HFFc6 (cell line): ENCODE data around the gene EXOC6B. TPM values are rescaled to one million over a fixed set of nuclear protein-coding genes. Genes with fewer than 3 reads are reported as not detected.
A peak's percentile ranks its signal among the peaks of the same experiment; 100 is the strongest.

Experiments
- DNase-seq: peaks from one replicate; pipeline ENCODE4 v3.0.0-alpha.2; 2018
- H3K27ac Mint-ChIP-seq: 2 replicates; pipeline ENCODE4 v1.8.0; 2020; ENCODE audit warnings: mild to moderate bottlenecking, mixed read lengths
- H3K27me3 Mint-ChIP-seq: 2 replicates; pipeline ENCODE4 v1.8.0; 2021; ENCODE audit warnings: mild to moderate bottlenecking, moderate library complexity, mixed read lengths; ENCODE audit not compliant: insufficient read depth
- H3K36me3 Mint-ChIP-seq: 2 replicates; pipeline ENCODE4 v1.8.0; 2021; ENCODE audit warnings: low read depth, mixed read lengths
- H3K4me1 Mint-ChIP-seq: 2 replicates; pipeline ENCODE4 v1.8.0; 2020; ENCODE audit warnings: low read depth, mixed read lengths
- H3K4me3 Mint-ChIP-seq: 2 replicates; pipeline ENCODE4 v1.8.0; 2020; ENCODE audit warnings: mild to moderate bottlenecking, moderate library complexity, mixed read lengths
- H3K9me3 Mint-ChIP-seq: 2 replicates; pipeline ENCODE4 v1.8.0; 2020; ENCODE audit warnings: mild to moderate bottlenecking, mixed read lengths
- CTCF ChIP-seq: fragments of 200-600 bp; sonication (generic); IDR thresholded peaks from 2 replicates; pipeline ENCODE4 v1.5.0; 2021; ENCODE audit warnings: antibody characterized with exemption, mild to moderate bottlenecking
- total RNA-seq, 6 experiments: library from RNA; stranded (reverse); fragmentation: NEBNext Ultra II Directional; extraction: Animal tissue kit (Norgen Biotek cat#: 25700); gene quantifications; 2 replicates in 1 of 6; 3 replicates in 5 of 6; pipeline ENCODE4 v1.2.3, GENCODE V29; 2021

EXOC6B gene
- total RNA-seq, 6 experiments from 2014 or later = 24.8 to 33.0 (median 27.4) TPM

- DNase-seq = no peak
- TF ChIP-seq CTCF = no peak
- Mint-ChIP-seq H3K9me3 (no peaks in the 10 kb centered on the region), H3K27me3 (peaks cover 6% of the 10 kb centered on the region), H3K4me3 (no peak overlapping the region), H3K27ac (no peak overlapping the region), H3K36me3 (no peaks in the 10 kb centered on the region; the same call in 1 of the 2 replicates), H3K4me1 (peaks cover 27% of the 10 kb centered on the region)
Measured at GRCh38 chr2:72233211-72233610, 592.6 kb downstream of the EXOC6B start.

- H3K9me3 Mint-ChIP-seq = peaks cover 4% of the 10 kb centered on the region; the same call in 1 of the 2 replicates
- peak overlapping the region; percentile 81 for H3K27ac Mint-ChIP-seq
- peaks cover 5% of the 10 kb centered on the region; the same call in 1 of the 2 replicates for H3K27me3 Mint-ChIP-seq
- no peaks in the 10 kb centered on the region; the same call in 1 of the 2 replicates for H3K36me3 Mint-ChIP-seq
- peaks cover 26% of the 10 kb centered on the region for H3K4me1 Mint-ChIP-seq
- no peak overlapping the region; the same call in 1 of the 2 replicates for H3K4me3 Mint-ChIP-seq
- no peak for TF ChIP-seq CTCF
- DNase-seq = peak; percentile 57
Measured at GRCh38 chr2:72222829-72223564, 602.8 kb downstream of the EXOC6B start.

- no peak overlapping the region for H3K4me3 Mint-ChIP-seq
- peak; percentile 50 for TF ChIP-seq CTCF
- peaks cover 5% of the 10 kb centered on the region; the same call in 1 of the 2 replicates for H3K27me3 Mint-ChIP-seq
- H3K27ac Mint-ChIP-seq = no peak overlapping the region
- DNase-seq = no peak
- peaks cover 29% of the 10 kb centered on the region for H3K4me1 Mint-ChIP-seq
- no peaks in the 10 kb centered on the region for H3K36me3 Mint-ChIP-seq
- H3K9me3 Mint-ChIP-seq = no peaks in the 10 kb centered on the region
Measured at GRCh38 chr2:72220170-72220569, 605.7 kb downstream of the EXOC6B start.

GRCh38 chr2:72214429-72215143, 611.2 kb downstream of the EXOC6B start:
- H3K4me3 Mint-ChIP-seq = peak overlapping the region; percentile 52
- no peaks in the 10 kb centered on the region for H3K9me3 Mint-ChIP-seq
- TF ChIP-seq CTCF = no peak
- peaks cover 35% of the 10 kb centered on the region for H3K4me1 Mint-ChIP-seq
- peak; percentile 60 for DNase-seq
- peaks cover 4% of the 10 kb centered on the region for H3K27me3 Mint-ChIP-seq
- no peaks in the 10 kb centered on the region for H3K36me3 Mint-ChIP-seq
- H3K27ac Mint-ChIP-seq = peak overlapping the region; percentile 57

GRCh38 chr2:72212486-72212855, 613.4 kb downstream of the EXOC6B start:
- no peak for DNase-seq
- peaks cover 2% of the 10 kb centered on the region for H3K27me3 Mint-ChIP-seq
- H3K9me3 Mint-ChIP-seq = no peaks in the 10 kb centered on the region
- H3K36me3 Mint-ChIP-seq = no peaks in the 10 kb centered on the region
- TF ChIP-seq CTCF = no peak
- no peak overlapping the region for H3K4me3 Mint-ChIP-seq
- H3K4me1 Mint-ChIP-seq = peaks cover 30% of the 10 kb centered on the region
- no peak overlapping the region; the same call in 1 of the 2 replicates for H3K27ac Mint-ChIP-seq
